ENCODE data around the gene MPPE1. TPM values are rescaled to one million over a fixed set of nuclear protein-coding genes. Genes with fewer than 3 reads are reported as not detected.
"Not testable (repeated sequence)": the region's sequence is repeated elsewhere in the genome, so short reads cannot be mapped to it uniquely, and the experiment has no call there.

The MPPE1 gene
- total and polyA plus RNA-seq, 12 donors, result 18.3 to 45.9 (median 34.1) TPM

- Histone ChIP-seq H3K9me3 (no peaks in the 10 kb centered on the region), H3K4me1 (peaks cover 0 to 15% (median 6%) of the 10 kb centered on the region in 9 donors), H3K27ac (no peak overlapping the region), H3K36me3 (peaks cover 0 to 88% (median 0%) of the 10 kb centered on the region in 9 donors), H3K27me3 (no peaks in the 10 kb centered on the region), H3K4me3 (no peak overlapping the region)
- DNase-seq, result no peak
- no peak for ATAC-seq
- TF ChIP-seq CTCF (IDR thresholded peaks at IDR 0.05), result no peak
- intact Hi-C loops (cut with DNase I), result loop anchor here in 1 of 10 donors (10.0 kb wide), 1 partner anchor 47 kb away; the partner anchor contains the start of gene CHMP1B
- WGBS, 2 donors, result 49 to 64% methylated on average over 5 of the region's 5 CpGs
Observed at GRCh38 chr18:11901826-11902438, 6.2 kb downstream of the MPPE1 start.

GRCh38 chr18:11899063-11899462, 9.1 kb downstream of the MPPE1 start:
- ATAC-seq, result no peak
- H3K4me1 ChIP-seq, result peaks cover 0 to 4% (median 0%) of the 10 kb centered on the region in 9 donors
- WGBS, 2 donors, result 95 to 97% methylated on average over 3 of the region's 3 CpGs
- H3K36me3 ChIP-seq, result peaks cover 0 to 93% (median 12%) of the 10 kb centered on the region in 9 donors
- DNase-seq, result no peak
- H3K27ac ChIP-seq, result no peak overlapping the region
- intact Hi-C loops (cut with DNase I), result no loop called here
- TF ChIP-seq CTCF (IDR thresholded peaks at IDR 0.05), result no peak
- H3K4me3 ChIP-seq, result no peak overlapping the region
- H3K9me3 ChIP-seq, result no peaks in the 10 kb centered on the region
- no peaks in the 10 kb centered on the region for H3K27me3 ChIP-seq

GRCh38 chr18:11897781-11898180, 10.3 kb downstream of the MPPE1 start:
- Histone ChIP-seq H3K9me3 (no peaks in the 10 kb centered on the region), H3K27ac (no peak overlapping the region), H3K4me3 (no peak overlapping the region), H3K27me3 (no peaks in the 10 kb centered on the region), H3K4me1 (peaks cover 0 to 17% (median 0%) of the 10 kb centered on the region in 9 donors), H3K36me3 (peaks cover 0 to 95% (median 15%) of the 10 kb centered on the region in 9 donors)
- DNase-seq, result no peak
- no peak for ATAC-seq
- no peak for TF ChIP-seq CTCF (IDR thresholded peaks at IDR 0.05)
- intact Hi-C loops (cut with DNase I), result no loop called here
- WGBS, 2 donors, result 97 to 100% methylated on average over 1 of the region's 1 CpG

- H3K4me3 ChIP-seq; H3K27ac ChIP-seq; H3K9me3 ChIP-seq; intact Hi-C loops (cut with DNase I); H3K27me3 ChIP-seq; ATAC-seq; DNase-seq: not testable (repeated sequence)
- Histone ChIP-seq H3K36me3 (peaks cover 0 to 98% (median 43%) of the 10 kb centered on the region in 9 donors), H3K4me1 (peaks cover 0 to 22% (median 0%) of the 10 kb centered on the region in 9 donors)
- WGBS, 2 donors, result 77 to 78% methylated on average over 7 of the region's 7 CpGs
Observed at GRCh38 chr18:11892438-11892837, 15.7 kb downstream of the MPPE1 start.

- 93 to 97% methylated on average over 9 of the region's 9 CpGs for WGBS, 2 donors
- Histone ChIP-seq H3K9me3 (no peaks in the 10 kb centered on the region), H3K36me3 (peaks cover 0 to 100% (median 48%) of the 10 kb centered on the region in 9 donors), H3K27ac (no peak overlapping the region), H3K27me3 (no peaks in the 10 kb centered on the region), H3K4me3 (no peak overlapping the region), H3K4me1 (peaks cover 0 to 22% (median 0%) of the 10 kb centered on the region in 9 donors)
- no peak for TF ChIP-seq CTCF (IDR thresholded peaks at IDR 0.05)
- ATAC-seq, result no peak
- no peak for DNase-seq
- intact Hi-C loops (cut with DNase I), result no loop called here
Observed at GRCh38 chr18:11891737-11892136, 16.4 kb downstream of the MPPE1 start.

All from heart right ventricle (tissue), 16 donors.